Omental fat pad (tissue), 4 donors: Measurements from ENCODE around the gene LRRTM2. TPM values are rescaled to one million over a fixed set of nuclear protein-coding genes. Genes with fewer than 3 reads are reported as not detected.
"Not testable (repeated sequence)": the region's sequence is repeated elsewhere in the genome, so short reads cannot be mapped to it uniquely, and the experiment has no call there.

Experiments used
- ATAC-seq: fragments of 150-250 bp; one replicate; pipeline ENCODE4 v1.9.1; 2016; ENCODE audit warnings: mild to moderate bottlenecking, moderate library complexity; ENCODE audit not compliant: low FRiP score
- DNase-seq: peaks from one replicate; pipeline ENCODE4 v3.0.0-alpha.2; 2019; ENCODE audit warnings: low spot score
- total RNA-seq, 4 donors: library from RNA; depleted of rRNA; stranded (reverse); fragments of >200 nt; gene quantifications; one replicate each; pipeline ENCODE4 v1.1.0, GENCODE V29; 2016
- TF ChIP-seq, protein P1 (sequence below), 3 donors: fragments of 450-650 bp; IDR thresholded peaks; one replicate each; pipeline ENCODE4 v1.5.1; 2016 to 2017; ENCODE audit warnings: antibody characterized with exemption in 3 of 3, mild to moderate bottlenecking in 3 of 3, moderate library complexity in 2 of 3

LRRTM2 gene, protein sequence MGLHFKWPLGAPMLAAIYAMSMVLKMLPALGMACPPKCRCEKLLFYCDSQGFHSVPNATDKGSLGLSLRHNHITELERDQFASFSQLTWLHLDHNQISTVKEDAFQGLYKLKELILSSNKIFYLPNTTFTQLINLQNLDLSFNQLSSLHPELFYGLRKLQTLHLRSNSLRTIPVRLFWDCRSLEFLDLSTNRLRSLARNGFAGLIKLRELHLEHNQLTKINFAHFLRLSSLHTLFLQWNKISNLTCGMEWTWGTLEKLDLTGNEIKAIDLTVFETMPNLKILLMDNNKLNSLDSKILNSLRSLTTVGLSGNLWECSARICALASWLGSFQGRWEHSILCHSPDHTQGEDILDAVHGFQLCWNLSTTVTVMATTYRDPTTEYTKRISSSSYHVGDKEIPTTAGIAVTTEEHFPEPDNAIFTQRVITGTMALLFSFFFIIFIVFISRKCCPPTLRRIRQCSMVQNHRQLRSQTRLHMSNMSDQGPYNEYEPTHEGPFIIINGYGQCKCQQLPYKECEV
- 1 to 10 TPM in 1 of 4 donors, under 1 TPM in 3; 0.31 to 4.3 (median 0.72) TPM for total RNA-seq

DNA sequence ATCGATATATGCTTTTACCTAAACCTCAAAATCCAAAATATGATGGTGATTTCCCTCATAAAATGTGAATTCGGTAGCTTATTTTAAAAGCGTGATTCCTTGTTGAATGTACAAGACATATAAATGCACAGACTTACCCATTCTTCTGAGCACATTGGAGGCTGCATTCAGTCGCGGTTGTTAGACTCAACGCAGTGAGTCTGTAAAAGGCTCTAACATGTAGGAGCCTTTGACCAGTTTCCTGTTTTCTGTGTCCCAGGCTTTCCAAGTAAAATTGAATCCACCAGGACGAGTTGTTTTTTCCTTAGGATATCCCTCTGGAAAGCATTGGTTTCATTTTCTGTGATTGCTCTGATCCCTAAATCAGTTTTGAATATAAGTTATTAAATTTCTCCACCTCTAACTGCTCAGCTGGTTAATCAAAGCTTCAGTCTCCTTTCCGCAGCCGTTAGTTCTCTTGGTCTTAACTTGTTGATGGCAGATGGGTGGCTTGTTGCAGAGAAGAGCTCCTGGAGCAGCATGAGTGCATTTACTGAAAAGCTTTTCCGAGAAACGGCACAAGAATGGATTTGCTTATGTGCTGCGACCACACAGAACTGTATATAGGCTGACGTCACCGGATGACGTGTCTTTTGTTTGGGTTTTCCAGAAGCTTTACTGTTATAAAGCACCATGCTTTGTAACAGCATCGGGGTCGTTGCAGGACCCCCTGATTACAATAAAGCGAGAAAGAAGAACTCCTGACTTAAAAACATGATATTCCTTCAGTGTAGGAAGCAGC, at the start of gene LRRTM2:
Gene LRRTM2, minus strand, starts transcription at position 565 of the 781 bp plus-strand sequence. Its CDS starts 424 bp downstream, at position 141.
- ATAC-seq (no peak), DNase-seq (no peak)
- TF ChIP-seq, protein P1, sequence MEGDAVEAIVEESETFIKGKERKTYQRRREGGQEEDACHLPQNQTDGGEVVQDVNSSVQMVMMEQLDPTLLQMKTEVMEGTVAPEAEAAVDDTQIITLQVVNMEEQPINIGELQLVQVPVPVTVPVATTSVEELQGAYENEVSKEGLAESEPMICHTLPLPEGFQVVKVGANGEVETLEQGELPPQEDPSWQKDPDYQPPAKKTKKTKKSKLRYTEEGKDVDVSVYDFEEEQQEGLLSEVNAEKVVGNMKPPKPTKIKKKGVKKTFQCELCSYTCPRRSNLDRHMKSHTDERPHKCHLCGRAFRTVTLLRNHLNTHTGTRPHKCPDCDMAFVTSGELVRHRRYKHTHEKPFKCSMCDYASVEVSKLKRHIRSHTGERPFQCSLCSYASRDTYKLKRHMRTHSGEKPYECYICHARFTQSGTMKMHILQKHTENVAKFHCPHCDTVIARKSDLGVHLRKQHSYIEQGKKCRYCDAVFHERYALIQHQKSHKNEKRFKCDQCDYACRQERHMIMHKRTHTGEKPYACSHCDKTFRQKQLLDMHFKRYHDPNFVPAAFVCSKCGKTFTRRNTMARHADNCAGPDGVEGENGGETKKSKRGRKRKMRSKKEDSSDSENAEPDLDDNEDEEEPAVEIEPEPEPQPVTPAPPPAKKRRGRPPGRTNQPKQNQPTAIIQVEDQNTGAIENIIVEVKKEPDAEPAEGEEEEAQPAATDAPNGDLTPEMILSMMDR (IDR thresholded peaks at IDR 0.05) = no peak

DNA sequence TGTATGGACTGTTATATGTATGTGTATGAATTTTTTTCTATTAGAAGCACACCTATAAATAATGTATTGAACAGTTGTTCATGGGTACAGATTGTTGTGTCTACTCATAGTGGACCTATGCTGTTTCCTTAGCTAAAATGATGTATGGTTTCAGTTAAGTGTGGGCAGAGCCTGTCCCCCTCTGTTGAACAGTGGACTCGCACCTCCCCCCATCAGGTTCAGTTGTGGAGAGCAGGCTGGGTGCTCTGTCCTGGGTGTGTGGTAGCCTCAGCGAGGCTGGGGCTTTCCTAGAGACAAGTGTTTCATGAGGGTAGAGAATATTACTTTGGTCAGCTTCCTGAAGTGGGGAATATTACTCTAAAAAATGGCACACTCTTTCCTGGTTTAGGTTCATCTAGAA, 47.4 kb upstream of the LRRTM2 start:
- TF ChIP-seq, protein P1 (IDR thresholded peaks at IDR 0.05) = no peak

DNA sequence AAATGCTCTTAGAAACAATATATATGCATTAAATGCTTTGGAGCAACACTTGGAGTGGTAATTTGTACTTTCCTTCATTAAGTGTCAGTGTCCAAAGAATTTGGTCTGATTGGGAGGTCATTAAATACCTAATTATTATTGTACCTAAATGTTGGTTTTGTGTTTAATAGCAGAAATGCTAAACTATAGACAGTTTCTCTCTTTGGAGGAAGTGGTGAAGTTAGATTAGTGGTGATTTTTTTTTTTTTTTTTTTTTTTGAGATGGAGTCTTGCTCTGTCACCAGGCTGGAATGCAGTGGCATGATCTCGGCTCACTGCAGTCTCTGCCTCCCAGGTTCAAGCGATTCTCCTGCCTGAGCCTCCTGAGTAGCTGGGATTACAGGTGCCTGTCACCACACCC, 46.2 kb upstream of the LRRTM2 start:
- DNase-seq, ATAC-seq: not testable (repeated sequence)

More for the DNA sequence above, 47.4 kb upstream of the LRRTM2 start:
- DNase-seq (no peak), ATAC-seq (no peak)

DNA sequence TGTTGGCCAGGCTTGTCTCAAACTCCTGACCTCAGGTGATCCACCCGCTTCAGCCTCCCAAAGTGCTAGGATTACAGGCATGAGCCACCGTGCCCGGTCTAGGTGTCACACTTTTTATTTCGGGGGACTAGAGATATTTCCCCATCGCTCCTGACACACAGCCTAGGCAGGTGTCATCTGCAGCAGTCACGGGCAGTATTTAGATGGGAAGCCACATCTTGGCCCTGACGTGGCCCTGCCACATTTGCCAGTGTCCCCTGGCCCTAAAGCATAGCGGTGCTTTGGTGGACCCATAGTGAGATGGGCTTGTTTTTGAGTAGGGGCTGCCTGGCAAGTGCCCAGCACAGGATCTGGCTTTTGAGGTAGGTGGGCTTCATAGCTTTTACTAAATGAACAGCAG, 45.0 kb upstream of the LRRTM2 start:
- DNase-seq (no peak), ATAC-seq (no peak)
- TF ChIP-seq, protein P1 (IDR thresholded peaks at IDR 0.05) = no peak

DNA sequence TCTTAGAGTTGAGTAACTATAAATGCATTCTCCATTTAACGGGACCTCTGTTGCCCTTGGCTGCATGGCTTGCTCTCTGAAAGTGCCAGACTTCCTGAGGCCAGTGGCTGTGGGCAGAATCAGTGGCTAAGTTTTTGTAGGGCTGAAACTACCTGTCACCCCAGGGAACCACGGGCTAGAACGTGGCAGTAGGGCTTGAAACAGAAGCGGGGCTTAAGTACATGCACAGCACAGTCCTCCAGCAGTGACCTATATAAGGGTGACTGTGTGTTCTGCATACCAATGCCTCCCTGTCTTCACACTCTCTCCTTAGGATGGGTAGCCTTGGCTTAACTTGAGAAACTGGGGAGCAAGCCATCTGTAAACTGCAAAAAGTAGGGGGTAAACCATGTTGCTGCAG, 43.6 kb upstream of the LRRTM2 start:
- ATAC-seq (no peak), DNase-seq (no peak)
- TF ChIP-seq, protein P1 (IDR thresholded peaks at IDR 0.05) = no peak

DNA sequence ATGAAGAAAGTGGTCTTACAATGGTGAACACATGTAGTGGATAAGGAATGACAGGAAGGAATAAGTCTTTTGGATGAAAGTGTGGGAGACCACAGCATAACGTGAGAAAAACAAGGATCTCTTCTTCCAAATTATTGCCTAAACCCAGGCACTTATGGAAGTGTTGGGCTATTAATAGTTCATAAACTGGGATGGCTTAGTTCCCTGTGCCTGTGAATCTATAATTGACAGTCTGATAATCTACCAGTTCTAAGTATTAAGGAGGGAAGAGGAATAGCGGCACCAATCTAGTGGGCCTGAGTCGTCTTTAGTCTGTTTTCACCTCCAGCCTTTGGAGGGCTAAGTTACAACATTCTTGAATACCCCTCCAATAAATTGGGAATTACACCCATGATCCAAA, 39.2 kb upstream of the LRRTM2 start:
- TF ChIP-seq, protein P1 (IDR thresholded peaks at IDR 0.05) = no peak
- ATAC-seq (no peak), DNase-seq (no peak)

DNA sequence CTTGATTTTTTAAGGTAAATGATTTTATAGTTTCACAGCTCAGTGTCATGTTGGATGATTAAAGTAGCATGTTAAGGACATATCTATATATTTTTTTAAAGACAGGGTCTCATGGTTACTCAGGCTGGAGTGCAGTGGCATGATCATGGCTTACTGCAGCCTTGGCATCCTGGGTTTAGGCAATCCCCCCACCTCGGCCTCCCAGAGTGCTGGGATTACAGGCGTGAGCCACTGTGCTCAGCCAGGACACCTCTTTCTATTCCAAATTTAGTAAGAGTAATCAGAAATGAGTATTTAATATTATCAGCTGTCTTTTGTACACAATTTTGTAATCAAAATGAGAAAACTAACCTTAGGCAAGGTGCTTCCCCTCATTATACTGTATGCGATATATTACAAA, 38.6 kb upstream of the LRRTM2 start:
- TF ChIP-seq, protein P1 (IDR thresholded peaks at IDR 0.05) = no peak
- no peak for ATAC-seq
- no peak for DNase-seq
